ENCODE results near the gene TMEM220.

GRCh38 chr17:10761281-10761680 lies 31.5 kb upstream of the TMEM220 start:
- no peak for TF ChIP-seq CTCF (IDR thresholded peaks at IDR 0.05; ENCODE audit: insufficient read depth, low read length)
- TF ChIP-seq, protein P1, sequence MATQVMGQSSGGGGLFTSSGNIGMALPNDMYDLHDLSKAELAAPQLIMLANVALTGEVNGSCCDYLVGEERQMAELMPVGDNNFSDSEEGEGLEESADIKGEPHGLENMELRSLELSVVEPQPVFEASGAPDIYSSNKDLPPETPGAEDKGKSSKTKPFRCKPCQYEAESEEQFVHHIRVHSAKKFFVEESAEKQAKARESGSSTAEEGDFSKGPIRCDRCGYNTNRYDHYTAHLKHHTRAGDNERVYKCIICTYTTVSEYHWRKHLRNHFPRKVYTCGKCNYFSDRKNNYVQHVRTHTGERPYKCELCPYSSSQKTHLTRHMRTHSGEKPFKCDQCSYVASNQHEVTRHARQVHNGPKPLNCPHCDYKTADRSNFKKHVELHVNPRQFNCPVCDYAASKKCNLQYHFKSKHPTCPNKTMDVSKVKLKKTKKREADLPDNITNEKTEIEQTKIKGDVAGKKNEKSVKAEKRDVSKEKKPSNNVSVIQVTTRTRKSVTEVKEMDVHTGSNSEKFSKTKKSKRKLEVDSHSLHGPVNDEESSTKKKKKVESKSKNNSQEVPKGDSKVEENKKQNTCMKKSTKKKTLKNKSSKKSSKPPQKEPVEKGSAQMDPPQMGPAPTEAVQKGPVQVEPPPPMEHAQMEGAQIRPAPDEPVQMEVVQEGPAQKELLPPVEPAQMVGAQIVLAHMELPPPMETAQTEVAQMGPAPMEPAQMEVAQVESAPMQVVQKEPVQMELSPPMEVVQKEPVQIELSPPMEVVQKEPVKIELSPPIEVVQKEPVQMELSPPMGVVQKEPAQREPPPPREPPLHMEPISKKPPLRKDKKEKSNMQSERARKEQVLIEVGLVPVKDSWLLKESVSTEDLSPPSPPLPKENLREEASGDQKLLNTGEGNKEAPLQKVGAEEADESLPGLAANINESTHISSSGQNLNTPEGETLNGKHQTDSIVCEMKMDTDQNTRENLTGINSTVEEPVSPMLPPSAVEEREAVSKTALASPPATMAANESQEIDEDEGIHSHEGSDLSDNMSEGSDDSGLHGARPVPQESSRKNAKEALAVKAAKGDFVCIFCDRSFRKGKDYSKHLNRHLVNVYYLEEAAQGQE (IDR thresholded peaks at IDR 0.05; ENCODE audit: insufficient replicate concordance, low read depth) = no peak

Data from HL-60 (cell line).